HG03432 (cell line): Measurements from ENCODE around the gene PFDN1.

Source experiments
- ATAC-seq: cut with Tn5 transposase; IDR thresholded peaks from one replicate; pipeline ENCODE4 v1.9.1; 2021; ENCODE audit warnings: mild to moderate bottlenecking, moderate library complexity; ENCODE audit not compliant: unreplicated experiment

The PFDN1 gene

DNA sequence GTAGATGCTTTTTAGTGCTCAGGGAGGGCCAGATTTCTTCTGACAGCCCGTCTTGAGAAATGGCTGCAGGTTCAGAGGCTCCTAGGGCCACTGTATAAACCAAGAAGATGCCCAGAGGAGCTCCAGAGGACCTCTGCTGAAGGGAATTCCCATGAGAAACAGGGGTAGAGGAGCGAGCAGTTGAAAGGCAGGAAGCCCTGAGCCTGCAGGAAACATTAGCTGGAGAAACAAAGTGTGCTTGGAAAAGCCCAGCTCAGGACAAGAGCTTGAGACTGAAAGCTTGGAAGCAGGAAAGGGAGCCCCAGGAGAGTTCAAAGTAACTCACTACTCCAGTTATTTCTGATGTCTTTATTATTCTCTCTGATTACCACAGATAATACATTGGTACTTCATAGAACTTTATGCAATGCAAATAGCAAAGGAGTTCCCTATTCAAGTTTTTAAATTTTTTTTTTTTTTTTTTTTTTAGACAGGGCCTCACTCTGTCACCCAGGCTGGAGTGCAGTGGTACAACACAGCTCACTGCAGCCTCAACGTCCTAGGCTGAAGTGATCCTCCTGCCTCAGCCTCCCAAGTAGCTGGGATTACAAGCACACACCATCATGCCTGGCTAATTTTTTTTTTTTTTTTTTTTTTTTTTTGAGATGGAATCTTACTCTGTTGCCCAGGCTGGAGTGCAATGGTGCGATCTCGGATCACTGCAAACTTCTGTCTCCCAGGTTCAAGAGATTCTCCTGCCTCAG lies 27.0 kb upstream of the PFDN1 start:
- no peak for ATAC-seq

DNA sequence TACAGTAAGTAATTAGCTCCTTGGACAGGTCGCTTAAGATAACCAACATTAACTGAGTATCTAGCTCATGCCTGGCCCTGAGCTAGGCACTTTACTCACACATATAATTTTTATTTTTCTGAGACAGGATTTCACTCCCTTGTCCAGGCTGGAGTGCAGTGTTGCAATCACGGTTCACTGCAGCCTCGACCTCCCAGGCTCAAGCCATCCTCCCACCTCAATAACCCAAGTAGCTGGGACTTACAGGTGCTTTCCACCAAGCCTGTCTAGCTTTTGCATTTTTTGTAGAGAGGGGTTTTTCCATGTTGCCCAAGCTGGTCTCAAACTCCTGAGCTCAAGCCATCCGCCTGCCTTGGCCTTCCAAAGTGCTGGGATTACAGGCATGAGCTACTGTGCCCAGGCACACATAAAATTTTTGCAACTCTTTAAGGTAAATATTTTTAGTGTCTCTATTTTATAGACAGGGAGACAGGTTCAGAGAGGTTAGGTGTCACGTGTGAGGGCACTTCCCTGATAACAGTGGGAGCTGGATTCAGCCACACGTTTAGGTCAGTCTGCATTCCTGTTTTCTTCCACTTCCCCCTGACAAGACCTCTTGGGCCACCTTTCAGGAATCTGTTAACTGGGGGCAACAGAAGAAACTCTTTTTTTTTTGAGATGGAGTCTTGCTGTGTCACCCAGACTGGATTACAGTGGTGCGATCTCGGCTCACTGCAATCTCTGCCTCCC lies 25.3 kb upstream of the PFDN1 start:
- no peak for ATAC-seq

DNA sequence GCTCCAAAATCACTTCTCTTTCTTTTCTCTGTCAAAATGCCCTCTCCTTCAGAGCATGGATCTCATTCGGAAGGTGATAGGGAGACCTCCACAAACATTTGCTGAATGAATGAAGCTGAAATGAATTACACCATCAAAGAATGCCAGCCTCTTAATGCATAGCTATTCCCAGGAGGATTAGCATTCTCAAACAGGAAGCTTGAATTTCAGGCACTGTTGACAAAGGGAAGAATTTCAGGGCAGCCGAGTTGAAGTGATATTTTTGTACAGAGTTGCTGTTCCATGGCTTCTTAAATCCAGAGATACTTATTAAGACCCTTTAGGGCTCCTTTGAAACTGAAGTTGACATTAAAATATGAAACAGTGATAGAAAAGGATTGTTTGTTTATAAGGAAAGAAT lies 24.7 kb upstream of the PFDN1 start:
- no peak for ATAC-seq

DNA sequence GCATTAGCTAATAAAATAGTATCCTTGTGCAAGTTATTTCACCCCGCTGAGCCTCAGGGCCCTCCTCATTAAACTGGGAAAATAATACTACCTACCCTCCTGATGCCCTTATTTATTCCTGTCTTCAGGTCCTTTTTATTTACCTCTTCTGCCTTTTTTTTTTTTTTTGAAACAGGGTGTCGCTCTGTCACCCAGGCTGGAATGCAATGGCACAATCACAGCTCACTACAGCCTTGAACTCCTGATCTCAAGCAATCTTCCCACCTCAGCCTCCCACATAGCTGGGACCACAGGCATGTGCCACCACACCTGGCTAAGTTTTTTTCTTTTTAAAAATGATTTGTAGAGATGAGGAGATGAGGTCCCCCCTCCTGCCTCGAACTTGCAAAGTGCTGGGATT lies 22.6 kb upstream of the PFDN1 start:
- no peak for ATAC-seq

DNA sequence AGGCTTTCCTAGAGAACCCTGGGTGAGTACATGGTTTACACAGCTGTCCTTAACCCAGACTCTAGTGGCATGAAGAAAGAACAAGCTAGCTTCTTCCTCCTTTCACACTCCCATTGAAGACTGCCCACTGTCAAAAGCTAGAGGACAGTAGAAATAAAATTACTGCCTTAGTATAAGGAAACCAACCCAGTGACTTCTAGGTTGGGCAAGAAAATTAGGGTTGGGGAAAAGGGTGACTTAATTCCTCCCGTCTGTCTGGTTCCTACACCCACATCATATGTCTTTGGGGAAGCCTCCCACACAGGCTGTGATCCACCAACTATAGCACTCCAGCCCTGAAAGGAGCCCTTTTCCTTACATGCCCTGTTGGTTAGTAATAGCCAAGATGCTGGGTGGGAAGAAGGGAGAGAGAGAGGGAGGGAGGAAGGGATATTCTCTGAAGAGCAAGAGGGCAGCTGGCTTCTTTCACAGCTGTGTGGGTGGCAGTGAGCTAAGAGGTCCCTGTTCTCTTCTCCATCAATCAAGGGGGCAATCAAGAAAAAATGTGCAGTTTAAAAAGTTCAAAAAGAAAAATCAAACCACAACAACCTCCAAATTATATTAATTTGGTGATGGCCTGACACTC lies 21.8 kb upstream of the PFDN1 start:
- no peak for ATAC-seq

DNA sequence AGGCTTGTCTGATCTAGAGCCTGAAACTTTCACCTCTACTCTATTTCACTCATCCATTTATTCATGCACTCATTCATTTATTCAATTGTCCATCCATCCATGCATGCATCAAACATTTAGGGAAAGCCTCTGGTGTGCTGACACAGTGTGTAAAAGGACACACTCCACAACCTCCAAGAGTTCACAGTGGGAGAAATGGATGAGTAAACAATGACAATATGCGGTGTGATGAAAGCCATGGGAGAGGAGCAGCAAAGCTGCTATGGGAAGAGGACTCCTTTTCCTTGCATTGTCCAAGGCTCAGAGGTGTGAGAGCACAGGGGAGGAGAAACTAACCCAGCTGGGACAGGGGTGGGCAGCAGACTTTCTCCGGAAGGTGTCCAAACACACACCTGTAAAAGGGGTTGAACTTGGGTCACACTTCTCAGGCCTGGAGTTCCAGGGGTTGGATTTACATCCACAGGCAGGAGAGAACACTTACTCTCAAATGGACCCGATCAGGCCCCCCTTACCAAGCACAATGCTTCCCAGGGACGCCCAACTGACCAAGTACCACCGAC lies 21.2 kb upstream of the PFDN1 start:
- ATAC-seq: no peak

DNA sequence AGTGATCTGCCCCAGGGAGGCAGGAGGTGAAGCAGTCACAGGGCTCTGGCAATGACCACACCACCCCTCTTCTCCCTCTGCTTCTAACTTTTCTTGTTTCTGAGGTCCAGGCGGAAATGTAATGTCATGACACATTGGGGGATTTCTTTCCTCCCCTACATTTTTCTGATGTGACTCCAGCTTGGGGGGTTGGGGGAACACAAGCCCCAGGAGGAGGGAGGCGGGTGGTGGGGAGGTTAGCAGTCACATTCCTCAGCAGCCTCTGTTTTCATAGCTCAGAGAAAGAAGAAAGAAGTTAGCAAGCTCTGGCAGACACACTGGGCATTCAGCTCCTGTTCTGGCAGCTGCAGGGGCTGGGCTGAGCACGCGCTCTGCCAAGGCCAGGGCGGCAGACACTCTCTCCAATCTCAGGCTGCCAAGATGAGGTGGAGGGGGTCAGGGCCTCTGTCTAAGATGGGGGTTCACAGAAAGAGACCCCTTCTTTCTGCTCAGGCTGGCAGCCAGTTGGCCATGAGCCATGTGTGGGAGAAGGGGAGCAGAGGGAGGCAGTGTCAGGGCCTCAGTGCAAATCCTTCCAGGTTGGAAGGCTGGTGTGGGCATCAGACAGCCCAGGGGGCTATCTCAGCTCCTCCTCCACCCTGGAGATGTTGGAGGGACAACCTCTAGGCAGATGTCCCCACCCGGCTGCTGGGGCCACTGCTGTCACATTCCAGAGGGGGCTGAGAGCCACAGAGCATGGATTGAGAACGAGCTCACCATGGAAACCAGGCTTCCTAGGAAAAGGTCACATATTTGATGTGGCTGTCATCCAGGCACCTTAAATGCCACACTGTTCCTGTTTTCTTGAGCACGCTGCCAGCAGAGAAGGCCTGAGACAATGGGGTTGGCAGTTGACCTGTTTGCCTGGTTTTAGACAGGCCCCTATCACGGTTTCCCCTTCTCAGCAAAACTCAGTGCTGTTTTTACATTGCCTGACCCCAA lies 20.1 kb upstream of the PFDN1 start:
- ATAC-seq: no peak

DNA sequence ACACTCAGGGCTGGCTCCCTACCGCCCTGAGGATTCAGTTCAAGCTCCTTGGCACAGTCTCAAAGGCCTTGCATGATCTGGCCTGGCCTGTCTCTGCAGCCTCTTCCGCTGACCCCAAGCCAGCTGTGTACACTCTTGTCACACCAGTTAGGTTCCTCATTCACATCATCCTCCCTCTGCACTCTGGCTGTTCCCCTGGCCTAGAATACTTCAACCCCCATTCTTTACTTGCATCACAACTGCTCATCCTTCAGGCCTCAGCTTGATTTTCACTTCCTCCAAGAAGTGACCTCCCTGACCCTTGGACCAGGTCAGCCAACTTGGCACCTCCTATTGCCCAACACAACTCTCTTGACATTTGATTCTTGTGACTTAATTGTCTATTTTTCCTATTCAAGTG lies 18.9 kb upstream of the PFDN1 start:
- peak; percentile 74 for ATAC-seq

DNA sequence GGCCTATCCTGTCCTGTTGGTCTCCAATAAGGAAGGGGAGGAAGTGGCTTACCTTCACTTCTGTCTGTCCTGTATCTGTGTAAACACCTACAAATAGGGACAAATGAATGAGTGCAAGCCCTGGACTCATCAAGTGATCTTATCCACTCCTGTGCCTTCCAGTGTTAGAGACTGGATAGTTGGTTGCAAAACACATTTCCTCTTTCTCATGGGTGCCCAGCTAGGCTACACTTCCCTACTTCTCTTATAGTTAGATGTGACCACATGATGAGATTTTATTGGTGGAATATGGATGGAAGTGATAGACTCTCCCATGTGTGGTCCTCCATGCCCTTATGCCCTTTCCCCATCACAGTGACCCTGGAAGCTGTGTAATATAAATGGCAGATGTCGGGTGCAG lies 16.9 kb upstream of the PFDN1 start:
- ATAC-seq: no peak

DNA sequence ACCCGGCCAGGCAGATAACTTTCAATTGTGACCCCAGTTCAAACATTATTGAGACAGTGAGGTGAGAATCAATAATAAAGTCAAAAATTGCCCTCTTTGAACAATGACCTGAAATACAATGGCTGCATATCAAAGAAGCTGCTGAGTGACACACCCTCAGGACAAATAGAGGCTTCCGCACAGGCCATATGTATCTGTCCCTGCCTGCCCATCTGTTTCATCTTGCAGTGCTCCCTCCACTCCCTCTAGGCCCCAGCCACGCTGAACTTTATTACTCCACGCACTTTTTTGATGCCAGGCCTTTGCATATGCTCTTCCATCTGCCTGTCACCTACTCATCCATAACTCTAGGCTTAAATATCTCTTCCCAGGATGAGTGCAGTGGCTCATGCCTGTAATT lies 15.9 kb upstream of the PFDN1 start:
- no peak for ATAC-seq

DNA sequence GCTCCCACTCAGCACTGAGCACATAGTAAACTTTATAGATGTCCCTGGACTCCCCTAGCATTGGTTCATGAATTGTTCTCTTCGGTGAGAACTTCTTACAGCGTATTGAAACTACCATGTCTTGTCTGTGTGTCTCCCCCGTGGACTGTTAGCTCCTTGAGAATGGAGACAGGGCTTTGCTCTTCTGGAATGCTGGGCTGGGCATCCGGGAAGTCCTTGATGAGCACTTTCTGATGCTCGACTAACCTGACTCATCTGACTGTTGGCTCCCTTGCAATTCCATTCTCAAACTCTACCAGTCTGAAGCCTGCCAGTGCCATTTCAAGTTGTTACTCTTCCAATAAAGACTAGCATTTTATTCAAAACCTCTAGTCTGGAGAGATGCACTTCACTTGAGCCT lies 15.0 kb upstream of the PFDN1 start:
- no peak for ATAC-seq

DNA sequence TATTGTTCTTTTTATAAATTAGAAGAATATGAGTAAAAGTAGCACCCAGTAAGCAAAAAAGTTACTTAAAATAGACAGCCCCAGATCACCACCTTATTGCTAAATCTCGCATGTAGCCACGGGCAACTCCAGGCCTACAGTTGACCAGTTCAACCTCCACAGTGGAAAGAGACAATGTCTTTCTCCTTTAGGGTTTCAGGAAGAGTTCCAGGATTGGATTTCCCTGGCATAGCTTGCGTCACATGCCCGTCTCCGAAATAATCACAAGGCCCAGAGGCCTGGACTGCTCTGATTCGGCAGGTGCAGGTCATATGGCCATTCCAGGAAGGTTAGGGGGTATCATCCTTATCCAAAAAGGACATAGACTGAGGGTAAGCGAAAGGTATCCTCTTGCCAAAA lies 9.9 kb upstream of the PFDN1 start:
- ATAC-seq: no peak

DNA sequence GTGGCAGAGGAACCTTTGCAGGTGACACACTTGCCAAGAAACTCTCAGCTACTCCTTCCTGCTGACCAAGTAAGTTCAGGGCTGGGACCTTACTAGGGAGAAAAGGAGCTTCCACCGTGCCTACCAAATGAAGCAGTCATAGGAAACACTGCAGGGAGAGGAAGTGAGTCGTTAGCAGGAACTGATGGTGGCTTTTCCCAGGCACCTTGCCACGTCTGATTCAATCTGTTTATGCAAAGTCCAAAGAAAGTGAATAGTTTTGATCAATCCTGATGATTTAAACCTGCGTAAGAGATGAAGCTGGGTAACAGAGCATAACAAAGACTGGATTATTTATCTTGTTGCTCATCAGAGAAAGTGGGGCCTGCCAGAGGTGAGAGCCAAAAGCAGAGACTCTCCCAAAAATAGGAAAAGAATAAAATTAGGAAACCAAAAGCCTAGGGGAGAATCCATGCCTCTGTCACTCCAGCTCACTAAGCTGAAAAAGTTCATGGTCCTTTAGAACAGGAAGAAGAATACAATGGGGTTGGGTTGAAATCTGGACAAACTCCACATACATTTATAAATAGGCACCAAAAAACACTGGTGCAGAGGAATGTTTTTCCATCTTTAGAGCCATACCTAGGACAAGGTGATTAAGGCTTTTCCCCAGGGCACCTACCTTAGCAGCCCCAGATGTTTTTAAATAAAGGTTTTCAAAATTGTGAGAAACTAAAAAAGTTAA lies 9.3 kb upstream of the PFDN1 start:
- ATAC-seq: no peak

DNA sequence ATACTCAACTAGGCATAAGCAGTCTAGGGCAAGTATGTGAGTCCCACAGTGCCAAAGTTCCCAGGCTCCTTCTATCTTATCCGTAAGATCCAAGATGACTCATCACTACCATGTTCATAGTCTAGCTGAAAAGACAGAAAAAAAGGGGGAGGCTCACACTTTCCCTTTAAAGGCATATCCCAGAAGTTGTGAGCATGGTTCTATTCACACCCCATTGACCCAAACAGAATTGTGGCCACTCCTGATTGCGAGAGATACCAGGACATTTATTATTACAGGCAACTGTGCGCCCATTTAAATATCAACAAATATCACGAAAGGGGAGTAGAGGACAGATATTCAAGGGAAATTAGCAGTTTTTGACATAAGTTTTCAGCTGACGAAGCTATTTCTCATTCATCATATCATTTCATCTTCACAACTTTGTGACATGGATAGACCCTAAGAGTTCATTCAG lies 8.1 kb upstream of the PFDN1 start:
- no peak for ATAC-seq

DNA sequence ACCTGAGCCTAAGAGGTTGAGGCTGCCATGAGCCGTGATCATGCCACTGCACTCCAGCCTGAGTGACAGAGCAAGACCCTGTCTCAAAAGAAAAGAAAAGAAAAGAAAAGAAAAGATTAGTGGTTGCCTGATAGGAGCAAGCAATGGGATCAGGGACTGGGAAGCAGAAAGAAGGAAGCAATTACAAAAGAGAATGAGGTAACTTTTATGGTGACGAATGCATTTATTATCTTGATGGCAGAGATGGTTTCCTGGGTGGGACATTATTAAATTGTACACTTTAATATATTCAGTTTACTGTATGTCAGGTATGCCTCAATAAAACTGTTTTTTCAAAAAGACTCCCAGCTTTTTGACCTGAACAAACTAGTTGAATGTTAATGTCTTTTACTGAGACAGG lies 7.5 kb upstream of the PFDN1 start:
- no peak for ATAC-seq

DNA sequence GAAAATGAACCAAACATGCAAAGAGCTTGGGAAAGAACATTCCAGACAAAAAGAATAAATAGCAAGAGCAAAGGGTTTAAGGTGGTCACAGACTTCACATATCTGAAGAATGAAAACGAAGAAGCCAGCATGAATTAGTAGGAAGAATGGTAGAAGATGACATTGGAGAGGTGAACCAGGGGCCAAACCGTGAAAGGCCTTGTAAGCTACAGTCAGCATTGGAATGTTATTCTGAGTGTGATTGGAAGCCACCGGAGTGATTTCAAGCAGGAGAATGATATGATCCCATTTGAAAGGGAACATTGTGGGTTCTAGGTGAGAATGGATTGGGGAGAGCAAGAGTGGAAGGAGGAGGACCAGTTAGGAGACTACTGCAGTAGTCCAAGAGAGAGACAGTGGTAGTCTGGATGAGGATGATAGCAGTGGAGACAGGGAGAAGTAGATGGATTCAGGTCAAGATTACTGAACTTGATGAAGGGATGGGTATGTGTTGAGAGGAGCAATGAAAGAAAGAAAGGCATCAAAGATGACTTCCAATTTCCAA lies 6.9 kb upstream of the PFDN1 start:
- no peak for ATAC-seq

DNA sequence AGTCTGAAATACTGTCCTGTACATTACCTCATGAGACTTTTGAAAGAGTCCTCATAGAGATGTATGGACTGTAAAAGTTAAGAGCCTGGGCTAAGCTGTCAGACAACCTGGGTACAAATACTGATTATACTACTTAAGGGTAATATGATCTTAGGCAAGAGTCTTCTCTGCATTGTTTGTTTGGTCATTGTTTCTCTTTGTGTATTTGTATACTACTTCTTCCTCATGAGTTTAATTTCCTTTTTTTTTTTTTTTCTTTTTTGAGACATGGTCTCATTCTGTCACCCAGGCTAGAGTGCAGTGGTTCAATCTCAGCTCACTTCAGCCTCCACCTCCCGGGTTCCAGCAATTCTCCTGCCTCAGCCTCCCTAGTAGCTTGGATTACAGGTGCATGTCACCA lies 2.6 kb upstream of the PFDN1 start:
- no peak for ATAC-seq

DNA sequence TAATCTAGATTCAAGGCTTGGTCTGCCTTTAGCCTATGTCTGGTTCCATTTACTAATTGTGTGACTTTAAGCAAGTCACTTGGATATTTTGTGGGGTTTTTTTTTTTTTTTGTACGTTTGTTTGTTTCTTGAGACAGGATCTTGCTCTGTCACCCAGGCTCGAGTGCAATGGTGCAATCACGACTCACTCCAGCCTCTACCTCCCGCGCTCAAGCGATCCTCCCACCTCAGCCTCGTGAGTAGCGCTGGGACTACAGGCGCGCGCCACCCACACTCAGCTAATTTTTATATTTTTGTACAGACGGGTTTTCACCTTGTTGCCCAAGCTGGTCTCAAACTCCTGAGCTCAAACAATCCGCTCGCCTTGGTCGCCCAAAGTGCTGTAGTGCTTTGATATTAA lies 1.1 kb upstream of the PFDN1 start:
- ATAC-seq: no peak

DNA sequence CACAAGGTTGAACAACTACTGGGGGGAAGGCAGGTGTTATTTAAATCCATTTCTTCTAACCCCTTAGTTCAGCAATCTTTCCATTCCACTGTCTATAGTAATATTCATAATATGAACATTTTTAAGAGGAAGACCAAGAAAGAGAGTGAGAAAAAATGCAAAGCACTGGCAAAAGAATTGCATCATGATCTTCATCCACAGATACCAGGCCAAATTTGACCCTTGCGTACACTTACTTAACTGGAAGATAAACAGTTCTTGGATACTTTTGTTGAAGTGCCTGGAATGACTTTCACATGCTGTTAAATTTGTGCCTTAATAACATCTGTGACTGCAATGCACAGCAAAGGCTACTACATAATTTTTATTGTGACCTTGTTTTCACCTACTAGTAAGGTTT lies 1.8 kb downstream of the PFDN1 start:
- ATAC-seq: no peak

DNA sequence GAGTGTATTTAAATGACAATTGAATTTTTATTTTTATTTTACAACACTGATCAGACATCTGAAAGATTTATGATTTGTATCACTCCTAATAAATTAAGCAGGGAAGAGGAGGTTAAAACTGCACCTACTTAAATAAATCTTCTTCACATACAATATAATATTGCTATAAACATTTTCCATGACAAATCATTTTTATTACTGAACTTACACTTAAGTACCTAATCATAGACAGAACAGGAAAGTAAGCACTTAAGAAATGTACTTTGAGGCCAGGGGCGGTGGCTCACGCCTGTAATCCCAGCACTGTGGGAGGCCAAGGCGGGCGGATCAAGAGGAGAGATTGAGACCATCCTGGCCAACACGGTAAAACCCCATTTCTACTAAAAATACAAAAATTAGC lies 3.8 kb downstream of the PFDN1 start:
- ATAC-seq: no peak
